ENCODE data around the gene SPATA9. TPM values are rescaled to one million over a fixed set of nuclear protein-coding genes. Genes with fewer than 3 reads are reported as not detected.

The SPATA9 gene
- total RNA-seq, 8 experiments from 2014 or later = 0.60 to 2.1 (median 1.2) TPM; not detected in 1

- in situ Hi-C loops (cut with MboI; ENCODE audit: low pct_unique_long_range_greater_than_20kb in 2 of 9, low sequenced_read_pairs in 9 of 9, unreplicated experiment in 9 of 9) = loop anchor here in 2 of 9 experiments (25.0 kb wide), 1 partner anchor 209 kb away; no protein-coding TSS in a partner anchor
- 0 to 100% (median 92%) methylated on average over 1 to 4 of the region's 4 CpGs for WGBS, 10 experiments
- H3K4me1 ChIP-seq (replicated peaks in 1 of 2) = no peaks in the 10 kb centered on the region
- no peak overlapping the region for H3K4me3 ChIP-seq
- H3K27ac ChIP-seq = no peak overlapping the region
- ATAC-seq (replicated peaks in 6 of 8) = no peak
These were observed 54.6 kb downstream of the SPATA9 start for GRCh38 chr5:95627971-95628810.

GRCh38 chr5:95626701-95627100 is 56.1 kb downstream of the SPATA9 start:
- no peak for ATAC-seq (replicated peaks in 6 of 8)
- 0 to 100% (median 75%) methylated on average over 1 of the region's 1 CpG; no CpG with 5 or more reads in 4 of the 10 experiments for WGBS, 10 experiments
- in situ Hi-C loops (cut with MboI; ENCODE audit: low pct_unique_long_range_greater_than_20kb in 2 of 9, low sequenced_read_pairs in 9 of 9, unreplicated experiment in 9 of 9) = loop anchor here in 2 of 9 experiments (25.0 kb wide), 1 partner anchor 211 kb away; no protein-coding TSS in a partner anchor
- no peak overlapping the region for H3K4me3 ChIP-seq
- H3K4me1 ChIP-seq (replicated peaks in 1 of 2) = no peaks in the 10 kb centered on the region
- no peak overlapping the region for H3K27ac ChIP-seq

- WGBS, 10 experiments = 95 to 100% (median 100%) methylated on average over 1 to 2 of the region's 2 CpGs; no CpG with 5 or more reads in 5 of the 10 experiments
- no peak overlapping the region for H3K4me3 ChIP-seq
- in situ Hi-C loops (cut with MboI; ENCODE audit: low pct_unique_long_range_greater_than_20kb in 2 of 9, low sequenced_read_pairs in 9 of 9, unreplicated experiment in 9 of 9) = no loop called here
- H3K27ac ChIP-seq = no peak overlapping the region
- no peak for ATAC-seq (replicated peaks in 6 of 8)
- H3K4me1 ChIP-seq (replicated peaks in 1 of 2) = peaks cover 2 to 9% of the 10 kb centered on the region in 2 donors
These were observed 58.4 kb downstream of the SPATA9 start for GRCh38 chr5:95624368-95624767.

GRCh38 chr5:95623706-95624105 is 59.1 kb downstream of the SPATA9 start:
- in situ Hi-C loops (cut with MboI; ENCODE audit: low pct_unique_long_range_greater_than_20kb in 2 of 9, low sequenced_read_pairs in 9 of 9, unreplicated experiment in 9 of 9) = no loop called here
- ATAC-seq (replicated peaks in 6 of 8) = no peak
- Histone ChIP-seq H3K27ac (no peak overlapping the region), H3K4me1 (replicated peaks in 1 of 2) (peaks cover 5 to 9% of the 10 kb centered on the region in 2 donors), H3K4me3 (no peak overlapping the region)
- 71 to 100% (median 80%) methylated on average over 1 to 5 of the region's 5 CpGs for WGBS, 10 experiments

GRCh38 chr5:95621839-95622629 is 60.8 kb downstream of the SPATA9 start:
- 42 to 90% (median 80%) methylated on average over 2 to 8 of the region's 8 CpGs for whole genome bisulfite sequencing, 10 experiments
- no peak overlapping the region for H3K27ac ChIP-seq
- H3K4me1 ChIP-seq (replicated peaks in 1 of 2) = peaks cover 5 to 9% of the 10 kb centered on the region in 2 donors
- in situ Hi-C loops (cut with MboI; ENCODE audit: low pct_unique_long_range_greater_than_20kb in 2 of 9, low sequenced_read_pairs in 9 of 9, unreplicated experiment in 9 of 9) = no loop called here
- no peak for ATAC-seq (replicated peaks in 6 of 8)
- no peak overlapping the region for H3K4me3 ChIP-seq

GRCh38 chr5:95620870-95621838 is 61.6 kb downstream of the SPATA9 start:
- 0 to 53% (median 20%) methylated on average over 2 to 7 of the region's 92 CpGs; no CpG with 5 or more reads in 4 of the 10 experiments for WGBS, 10 experiments
- ATAC-seq (replicated peaks in 6 of 8) = peak; percentile 22 to 73 (median 64)
- in situ Hi-C loops (cut with MboI; ENCODE audit: low pct_unique_long_range_greater_than_20kb in 2 of 9, low sequenced_read_pairs in 9 of 9, unreplicated experiment in 9 of 9) = no loop called here
- Histone ChIP-seq H3K4me1 (replicated peaks in 1 of 2) (peaks cover 5 to 9% of the 10 kb centered on the region in 2 donors), H3K4me3 (peak overlapping the region; percentile 38 to 46 (median 41)), H3K27ac (no peak overlapping the region)

GRCh38 chr5:95620030-95620869 is 62.5 kb downstream of the SPATA9 start, which contains the start of gene GPR150:
Gene GPR150, plus strand, starts transcription at chr5:95620087. Its CDS starts 189 bp downstream, at chr5:95620276.
- ATAC-seq (replicated peaks in 6 of 8) = peak; percentile 70 to 82 (median 78)
- no peak within 1 kb of the TSS for H3K27ac ChIP-seq
- in situ Hi-C loops (cut with MboI; ENCODE audit: low pct_unique_long_range_greater_than_20kb in 2 of 9, low sequenced_read_pairs in 9 of 9, unreplicated experiment in 9 of 9) = no loop called here
- peak within 1 kb of the TSS; percentile 38 to 46 (median 41) for H3K4me3 ChIP-seq
- peaks cover 5 to 9% of the 10 kb centered on the region in 2 donors for H3K4me1 ChIP-seq (replicated peaks in 1 of 2)
- 0 to 7% (median 4%) methylated on average over 3 to 25 of the region's 85 CpGs; no CpG with 5 or more reads in 3 of the 10 experiments for WGBS, 10 experiments

GRCh38 chr5:95619514-95620029 is 63.2 kb downstream of the SPATA9 start:
- in situ Hi-C loops (cut with MboI; ENCODE audit: low pct_unique_long_range_greater_than_20kb in 2 of 9, low sequenced_read_pairs in 9 of 9, unreplicated experiment in 9 of 9) = no loop called here
- ATAC-seq (replicated peaks in 6 of 8) = peak in 2 of 8 experiments; percentile 2 to 3
- Histone ChIP-seq H3K27ac (no peak overlapping the region), H3K4me3 (peak overlapping the region; percentile 38 to 46 (median 41)), H3K4me1 (replicated peaks in 1 of 2) (peaks cover 5 to 9% of the 10 kb centered on the region in 2 donors)
- 18 to 73% (median 41%) methylated on average over 1 to 12 of the region's 19 CpGs for WGBS, 10 experiments

GRCh38 chr5:95619096-95619495 is 63.7 kb downstream of the SPATA9 start:
- no peak overlapping the region for H3K27ac ChIP-seq
- ATAC-seq (replicated peaks in 6 of 8) = no peak
- no peak overlapping the region for H3K4me3 ChIP-seq
- 60 to 100% (median 91%) methylated on average over 1 to 4 of the region's 4 CpGs for WGBS, 10 experiments
- peaks cover 5 to 9% of the 10 kb centered on the region in 2 donors for H3K4me1 ChIP-seq (replicated peaks in 1 of 2)
- in situ Hi-C loops (cut with MboI; ENCODE audit: low pct_unique_long_range_greater_than_20kb in 2 of 9, low sequenced_read_pairs in 9 of 9, unreplicated experiment in 9 of 9) = no loop called here

GRCh38 chr5:95617057-95617456 is 65.7 kb downstream of the SPATA9 start:
- in situ Hi-C loops (cut with MboI; ENCODE audit: low pct_unique_long_range_greater_than_20kb in 2 of 9, low sequenced_read_pairs in 9 of 9, unreplicated experiment in 9 of 9) = no loop called here
- ATAC-seq (replicated peaks in 6 of 8) = no peak
- no peak overlapping the region for H3K27ac ChIP-seq
- WGBS, 10 experiments = 70 to 100% (median 83%) methylated on average over 1 to 5 of the region's 5 CpGs
- H3K4me1 ChIP-seq (replicated peaks in 1 of 2) = peaks cover 5 to 9% of the 10 kb centered on the region in 2 donors
- H3K4me3 ChIP-seq = no peak overlapping the region

- Histone ChIP-seq H3K4me3 (no peak overlapping the region), H3K27ac (no peak overlapping the region), H3K4me1 (replicated peaks in 1 of 2) (peaks cover 4 to 5% of the 10 kb centered on the region in 2 donors)
- 14 to 100% (median 100%) methylated on average over 1 of the region's 1 CpG; no CpG with 5 or more reads in 1 of the 10 experiments for WGBS, 10 experiments
- in situ Hi-C loops (cut with MboI; ENCODE audit: low pct_unique_long_range_greater_than_20kb in 2 of 9, low sequenced_read_pairs in 9 of 9, unreplicated experiment in 9 of 9) = no loop called here
- peak in 2 of 8 experiments; percentile 54 to 74 for ATAC-seq (replicated peaks in 6 of 8)
These were observed 67.7 kb downstream of the SPATA9 start for GRCh38 chr5:95615164-95615467.

Measured in motor neuron (in vitro differentiated cells).